Mesenteric fat pad (tissue), 1 donor: Measurements from ENCODE around the gene SYNGR3. TPM values are rescaled to one million over a fixed set of nuclear protein-coding genes. Genes with fewer than 3 reads are reported as not detected.
"Not testable (repeated sequence)": the region's sequence is repeated elsewhere in the genome, so short reads cannot be mapped to it uniquely, and the experiment has no call there.

Experiments used
- DNase-seq: peaks from one replicate; pipeline ENCODE4 v3.0.0-alpha.2; 2020; ENCODE audit warnings: low spot score
- total RNA-seq: library from RNA; stranded (reverse); fragmentation: NEBNext Ultra II Directional; extraction: Animal tissue kit (Norgen Biotek cat#: 25700); gene quantifications from one replicate; pipeline ENCODE4 v1.2.1, GENCODE V29; 2021
- donor health status: DM: yes; HTN: yes; CAD: no.

SYNGR3 gene
- total RNA-seq, 1 donor from 2014 or later = not detected

DNA sequence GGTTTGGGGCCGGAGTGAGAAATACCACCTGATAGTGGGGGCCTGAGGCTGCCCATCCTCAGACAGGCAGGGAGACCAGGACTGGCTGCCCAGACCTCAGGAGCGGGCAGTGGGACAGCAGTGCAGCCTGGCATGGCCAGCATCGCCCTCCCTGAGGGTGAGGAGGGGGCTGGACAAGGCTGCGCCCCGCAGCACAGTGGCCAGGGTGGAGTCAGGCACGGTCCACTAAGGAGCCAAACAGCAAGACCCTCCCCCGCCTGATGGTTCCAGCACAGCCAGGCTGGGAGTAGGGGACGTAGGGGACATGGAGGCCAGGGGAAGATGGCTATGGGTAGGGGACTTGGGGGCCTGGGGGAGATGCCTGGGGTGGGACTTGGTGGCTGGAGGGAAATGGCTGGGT, 16.5 kb downstream of the SYNGR3 start:
- no peak for DNase-seq

DNA sequence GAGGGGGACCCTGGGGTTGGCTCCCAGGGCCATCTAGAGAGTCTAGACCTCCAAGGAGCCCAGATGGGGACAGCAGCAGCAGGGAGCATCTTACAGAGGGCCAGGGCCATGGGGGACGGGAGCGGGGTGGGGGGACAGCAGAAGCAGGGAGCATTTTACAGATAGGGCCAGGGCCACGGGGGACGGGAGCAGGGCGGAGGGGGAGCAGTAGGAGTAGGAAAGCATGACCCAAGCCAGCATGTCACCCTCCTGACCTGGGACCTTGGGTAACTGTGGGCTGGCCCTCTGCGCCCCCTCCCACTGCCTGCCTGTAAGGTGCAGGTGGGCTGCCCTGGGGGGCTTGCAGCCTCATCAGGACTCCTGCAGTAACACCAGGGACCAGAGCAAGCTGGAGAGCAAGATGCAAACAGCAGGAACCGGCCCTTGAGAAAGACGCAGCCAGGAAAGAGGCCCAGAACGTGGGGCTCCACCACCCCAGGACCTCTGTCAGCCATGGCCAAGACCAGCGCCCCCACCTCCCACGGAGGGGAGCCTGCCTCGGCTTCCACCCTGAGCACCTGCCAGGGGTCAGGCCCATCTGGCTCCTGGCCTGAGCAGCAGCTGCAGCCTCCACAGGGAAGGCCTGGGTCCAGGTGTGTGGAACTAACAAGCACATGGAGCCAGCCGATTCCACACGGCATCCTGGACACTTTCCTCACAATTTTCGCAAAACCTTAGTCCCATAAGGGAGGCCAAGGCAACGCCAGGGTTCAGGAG, 17.5 kb downstream of the SYNGR3 start:
- no peak for DNase-seq

DNA sequence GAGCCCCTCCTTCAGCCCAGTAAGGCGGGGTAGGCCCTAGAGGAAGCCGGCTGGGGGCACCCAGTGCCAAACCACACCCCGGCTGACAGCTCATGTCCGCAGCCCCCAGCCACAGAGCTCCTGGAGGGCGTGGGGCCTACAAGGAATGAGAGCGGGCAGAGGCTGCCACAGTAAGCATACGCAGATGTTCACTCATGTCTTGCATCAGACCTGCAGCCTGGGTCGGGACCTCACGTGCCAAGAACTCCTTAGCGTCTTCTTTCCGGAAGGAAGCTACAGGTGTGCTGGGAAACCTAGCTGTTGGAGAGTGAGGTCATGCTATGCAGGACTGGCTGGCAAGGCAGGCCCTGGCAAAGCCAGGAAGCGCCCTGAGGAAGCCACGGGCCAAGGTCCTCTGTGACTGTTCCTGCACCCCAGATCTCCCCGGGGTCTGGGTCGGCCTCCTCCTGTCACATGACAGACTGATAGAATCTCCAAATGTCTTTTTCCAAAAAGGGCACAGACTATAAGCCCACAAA, 18.3 kb downstream of the SYNGR3 start:
- no peak for DNase-seq

DNA sequence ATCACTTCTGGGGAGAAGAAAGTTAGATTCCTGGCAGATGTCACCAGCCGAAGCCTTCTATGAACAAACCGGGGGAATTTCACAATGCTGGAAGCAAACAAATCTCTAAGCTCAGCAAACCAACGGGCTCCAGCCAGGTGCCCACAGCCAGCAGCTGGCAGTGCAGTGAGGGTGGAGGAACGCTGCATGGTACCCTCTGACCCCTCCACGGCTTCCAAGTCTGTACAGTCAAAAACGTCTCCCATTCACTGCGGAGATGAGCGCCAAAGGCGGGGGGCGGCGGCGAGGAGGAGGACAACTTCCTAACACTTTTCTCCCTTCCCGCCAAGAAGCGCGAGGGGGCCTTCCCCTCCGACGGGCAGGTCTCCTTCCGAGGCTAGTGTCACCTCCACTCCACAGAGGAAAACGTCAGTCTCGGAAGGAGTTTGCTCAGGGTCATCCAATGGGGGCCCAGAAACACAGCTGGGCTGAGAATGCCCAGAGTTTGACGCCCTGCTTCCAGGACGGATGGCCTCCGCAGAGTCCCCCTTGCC, 18.9 kb downstream of the SYNGR3 start:
- no peak for DNase-seq

DNA sequence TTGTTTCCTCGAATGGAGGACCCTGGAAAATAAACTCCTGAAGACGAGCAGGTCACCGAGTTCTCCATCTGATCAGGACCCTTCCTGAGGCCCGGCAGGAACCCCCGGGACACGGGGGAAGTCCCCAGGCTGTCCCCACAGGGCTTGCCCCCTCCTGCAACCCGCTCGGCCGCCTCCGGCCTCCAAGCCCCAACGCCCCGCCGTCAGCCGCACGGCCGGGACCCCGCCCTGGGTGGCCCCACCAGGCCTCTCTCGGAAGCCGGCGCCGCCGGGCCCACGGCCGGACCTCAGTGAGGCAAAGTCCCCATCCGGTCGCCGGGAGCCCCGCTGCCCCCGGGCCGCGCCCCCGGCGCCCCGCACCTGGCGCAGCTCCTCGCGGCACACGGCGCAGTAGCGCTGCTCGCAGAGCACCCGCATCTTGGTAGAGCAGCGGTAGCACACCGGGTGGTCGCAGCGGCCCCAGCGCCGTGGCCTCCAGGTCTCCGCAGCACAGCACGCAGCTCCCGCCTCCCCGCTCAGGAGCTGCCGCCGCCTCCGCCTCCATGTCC, 19.5 kb downstream of the SYNGR3 start:
- no peak for DNase-seq

DNA sequence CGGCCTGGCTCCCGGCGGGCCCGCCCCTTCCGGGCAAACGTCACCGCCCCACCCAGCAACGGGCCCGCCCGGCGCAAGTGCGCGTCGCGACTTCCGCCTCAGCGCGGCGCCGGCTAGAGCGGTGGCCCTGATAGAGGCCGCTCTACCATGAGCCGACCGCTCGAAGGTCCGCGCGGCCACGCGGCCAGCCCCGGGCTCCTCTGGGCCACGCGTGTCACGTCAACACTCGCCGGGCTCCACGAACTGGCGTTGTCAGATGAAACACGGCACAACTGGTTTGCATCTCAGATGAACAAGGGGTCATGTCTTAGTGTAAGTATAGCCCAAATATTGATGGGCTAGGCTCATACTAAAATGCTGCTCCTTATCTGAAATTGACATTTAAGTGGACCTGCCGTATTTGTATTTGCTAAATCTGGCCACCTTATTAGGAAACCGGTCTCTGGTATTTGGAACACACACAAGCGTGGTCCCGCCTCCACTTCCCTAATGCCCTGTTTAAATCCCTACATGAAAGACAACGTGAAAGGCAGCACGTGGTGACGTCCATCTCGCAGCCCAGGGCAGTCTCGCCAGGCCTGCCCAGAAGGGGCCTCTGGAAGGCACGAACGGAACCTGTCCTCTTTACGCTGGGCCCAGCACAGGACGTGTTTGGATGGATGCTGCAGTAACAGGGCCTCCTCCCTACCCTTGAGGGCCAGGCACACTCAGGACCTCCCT, 20.2 kb downstream of the SYNGR3 start, which contains the start of gene ZNF598:
Gene ZNF598, minus strand, starts transcription at position 31 of the 720 bp plus-strand sequence.
- peak; percentile 92 for DNase-seq

DNA sequence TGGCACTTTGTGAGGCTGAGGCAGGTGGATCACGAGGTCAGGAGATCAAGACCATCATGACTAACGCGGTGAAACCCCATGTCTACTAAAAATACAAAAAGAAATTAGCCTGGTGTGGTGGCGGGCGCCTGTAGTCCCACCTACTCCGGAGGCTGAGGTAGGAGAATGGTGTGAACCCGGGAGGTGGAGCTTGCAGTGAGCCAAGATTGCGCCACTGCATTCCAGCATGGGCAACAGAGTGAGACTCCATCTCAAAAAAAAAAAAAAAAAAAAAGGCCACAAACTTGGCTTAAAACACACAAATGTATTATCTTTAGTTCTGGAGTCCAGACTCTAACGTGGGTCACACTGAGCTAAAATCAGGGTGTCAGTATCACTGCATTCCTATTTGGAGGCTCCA, 22.0 kb downstream of the SYNGR3 start:
- DNase-seq = not testable (repeated sequence)

DNA sequence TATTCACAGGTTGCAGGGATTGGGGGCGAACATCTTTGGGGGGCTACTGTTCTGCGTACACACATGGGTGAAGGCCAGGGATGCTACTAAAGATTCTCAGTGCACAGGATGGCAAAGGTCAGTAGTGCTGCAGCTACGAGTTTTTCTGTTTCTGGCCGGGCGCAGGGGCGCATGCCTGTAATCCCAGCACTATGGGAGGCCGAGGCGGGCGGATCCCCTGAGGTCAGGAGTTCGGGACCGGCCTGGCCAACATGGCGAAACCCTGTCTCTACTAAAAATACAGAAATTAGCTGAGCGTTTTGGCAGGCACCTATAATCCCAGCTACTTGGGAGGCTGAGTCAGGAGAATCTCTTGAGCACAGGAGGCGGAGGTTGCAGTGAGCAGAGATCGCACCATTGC, 23.8 kb downstream of the SYNGR3 start:
- DNase-seq = no peak

DNA sequence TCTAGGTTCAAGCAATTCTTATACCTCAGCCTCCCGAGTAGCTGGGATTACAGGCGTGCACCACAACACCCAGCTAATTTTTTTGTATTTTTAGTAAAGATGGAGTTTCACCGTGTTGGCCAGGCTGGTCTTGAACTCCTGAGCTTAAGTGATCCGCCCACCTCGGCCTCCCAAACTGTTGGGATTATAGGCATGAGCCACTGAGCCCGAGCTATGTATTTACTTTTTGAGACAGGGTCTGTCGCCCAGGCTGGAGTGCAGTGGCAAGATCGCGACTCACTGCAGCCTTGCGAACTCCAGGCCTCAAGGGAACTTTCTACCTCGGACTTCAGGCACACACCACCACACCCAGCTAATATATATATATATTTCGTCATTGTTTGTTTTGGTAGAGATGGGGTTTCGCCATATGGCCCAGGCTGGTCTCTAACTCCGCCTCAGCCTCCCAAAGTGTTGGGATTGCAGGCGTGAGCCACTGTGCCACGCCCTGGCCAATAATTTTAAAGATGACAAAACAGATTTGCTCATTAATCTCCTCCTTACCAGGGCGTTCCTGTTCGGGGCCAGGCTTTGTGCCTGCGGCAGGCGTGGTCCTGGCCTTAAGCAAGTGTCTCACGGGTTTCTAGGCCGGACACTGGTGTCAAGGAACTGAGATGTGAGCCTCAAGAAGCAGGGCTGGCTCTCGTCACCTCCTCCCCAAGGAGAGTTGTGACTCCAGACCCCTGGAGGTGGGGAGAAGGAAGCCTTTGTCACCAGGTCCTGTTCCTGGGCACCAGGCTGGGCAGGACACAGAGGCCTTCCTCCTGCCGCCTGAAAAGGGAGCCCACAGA, 25.6 kb downstream of the SYNGR3 start:
- no peak for DNase-seq

DNA sequence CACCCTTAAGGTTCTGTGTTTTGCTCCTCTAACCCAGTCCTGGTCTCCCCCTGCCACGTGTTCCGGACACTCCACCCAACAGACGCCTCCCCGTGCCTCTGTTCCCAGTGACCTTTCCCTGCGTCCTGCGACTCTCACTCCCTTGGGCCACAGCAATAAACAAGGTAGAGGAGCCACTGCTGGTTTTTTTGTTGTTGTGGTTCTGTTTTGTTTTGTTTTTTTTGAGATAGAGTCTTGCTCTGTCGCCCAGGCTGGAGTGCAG, 26.1 kb downstream of the SYNGR3 start:
- no peak for DNase-seq

DNA sequence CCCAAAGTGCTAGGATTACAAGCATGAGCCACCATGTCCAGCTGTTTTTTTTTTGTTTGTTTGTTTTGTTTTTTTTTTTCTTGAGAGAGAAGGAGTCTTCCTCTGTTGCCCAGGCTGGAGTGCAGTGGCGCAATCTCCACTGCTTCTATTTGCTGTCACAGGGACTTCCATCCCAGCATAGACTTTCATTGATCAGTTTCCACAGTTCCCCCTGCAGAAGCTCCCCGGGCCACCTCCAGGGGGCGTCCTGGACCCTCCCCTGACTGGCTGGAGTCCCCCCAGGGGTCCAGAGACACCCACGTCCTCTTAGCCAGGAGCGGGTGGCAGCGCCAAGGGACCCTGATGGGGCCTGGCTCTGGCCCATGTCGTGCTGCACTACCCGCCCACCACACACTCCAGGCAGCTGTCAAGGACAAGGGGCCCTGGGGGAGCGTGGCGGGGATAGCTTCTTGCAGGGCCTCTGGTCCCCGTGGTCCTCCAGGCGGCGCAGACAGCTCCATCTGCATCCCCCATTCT, 26.7 kb downstream of the SYNGR3 start:
- no peak for DNase-seq

DNA sequence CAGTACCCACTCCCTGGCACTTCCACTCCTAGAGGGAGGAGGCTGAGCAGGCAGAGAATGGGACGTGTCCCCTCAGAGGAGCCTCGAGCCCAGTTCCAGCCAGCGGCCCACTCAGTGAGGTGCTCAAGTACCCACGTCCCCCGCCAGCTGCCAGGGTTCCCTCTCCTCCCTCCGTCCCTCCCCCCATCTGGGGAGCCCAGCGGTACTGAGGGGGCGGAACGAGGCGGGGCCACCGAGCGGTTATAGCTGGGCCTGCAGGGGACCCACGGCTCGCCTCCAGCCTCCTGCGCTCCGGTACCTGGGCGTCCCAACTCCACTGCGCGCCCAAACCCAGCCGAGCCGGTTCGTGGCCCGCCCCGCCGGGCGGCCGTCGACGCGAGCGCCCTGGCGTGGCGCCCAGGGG, 29.7 kb downstream of the SYNGR3 start, which contains the start of gene NPW:
Gene NPW, plus strand, starts transcription at position 268 of the 403 bp plus-strand sequence.
- no peak for DNase-seq

DNA sequence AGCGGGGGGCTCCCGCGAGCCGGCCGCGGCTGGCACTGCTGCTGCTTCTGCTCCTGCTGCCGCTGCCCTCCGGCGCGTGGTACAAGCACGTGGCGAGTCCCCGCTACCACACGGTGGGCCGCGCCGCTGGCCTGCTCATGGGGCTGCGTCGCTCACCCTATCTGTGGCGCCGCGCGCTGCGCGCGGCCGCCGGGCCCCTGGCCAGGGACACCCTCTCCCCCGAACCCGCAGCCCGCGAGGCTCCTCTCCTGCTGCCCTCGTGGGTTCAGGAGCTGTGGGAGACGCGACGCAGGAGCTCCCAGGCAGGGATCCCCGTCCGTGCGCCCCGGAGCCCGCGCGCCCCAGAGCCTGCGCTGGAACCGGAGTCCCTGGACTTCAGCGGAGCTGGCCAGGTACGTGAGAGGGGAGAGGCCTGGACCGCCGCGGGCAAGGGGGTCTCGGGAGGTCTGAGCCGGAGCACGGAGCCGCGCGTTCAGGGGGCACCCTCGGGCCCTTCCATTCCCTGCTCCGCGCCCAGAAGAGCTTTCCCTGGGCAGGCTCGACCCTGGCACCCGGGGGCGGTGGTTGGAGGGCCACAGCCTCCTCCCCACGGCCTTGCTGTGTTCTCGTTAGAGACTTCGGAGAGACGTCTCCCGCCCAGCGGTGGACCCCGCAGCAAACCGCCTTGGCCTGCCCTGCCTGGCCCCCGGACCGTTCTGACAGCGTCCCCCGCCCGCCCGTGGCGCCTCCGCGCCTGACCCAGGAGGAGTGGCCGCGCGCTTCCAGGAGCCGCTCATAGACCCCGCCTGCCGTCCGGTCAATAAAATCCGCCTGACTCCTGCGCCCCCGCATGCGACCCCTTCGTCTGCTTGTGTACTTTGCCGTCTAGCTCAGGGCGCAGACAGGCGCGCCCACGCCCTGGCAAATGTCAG, 30.4 kb downstream of the SYNGR3 start:
- no peak for DNase-seq

DNA sequence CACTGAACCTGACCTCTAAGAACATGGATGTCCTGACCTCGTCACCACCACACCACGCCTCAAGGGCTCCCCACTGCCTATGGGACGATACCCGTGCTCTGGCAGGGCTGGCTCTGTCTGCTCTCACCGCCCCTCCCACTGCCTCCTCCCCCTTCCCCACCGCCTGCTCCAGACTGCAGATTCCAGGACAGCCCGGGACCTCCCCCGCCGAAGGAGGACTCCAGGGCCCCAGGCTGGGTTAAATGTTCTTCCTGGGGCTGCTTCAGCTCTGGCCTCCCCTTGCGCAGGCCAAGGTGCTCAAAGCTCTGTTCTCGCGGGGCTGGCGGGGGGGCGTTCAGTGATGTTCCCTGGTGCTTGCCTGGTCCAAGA, 32.9 kb downstream of the SYNGR3 start:
- no peak for DNase-seq

DNA sequence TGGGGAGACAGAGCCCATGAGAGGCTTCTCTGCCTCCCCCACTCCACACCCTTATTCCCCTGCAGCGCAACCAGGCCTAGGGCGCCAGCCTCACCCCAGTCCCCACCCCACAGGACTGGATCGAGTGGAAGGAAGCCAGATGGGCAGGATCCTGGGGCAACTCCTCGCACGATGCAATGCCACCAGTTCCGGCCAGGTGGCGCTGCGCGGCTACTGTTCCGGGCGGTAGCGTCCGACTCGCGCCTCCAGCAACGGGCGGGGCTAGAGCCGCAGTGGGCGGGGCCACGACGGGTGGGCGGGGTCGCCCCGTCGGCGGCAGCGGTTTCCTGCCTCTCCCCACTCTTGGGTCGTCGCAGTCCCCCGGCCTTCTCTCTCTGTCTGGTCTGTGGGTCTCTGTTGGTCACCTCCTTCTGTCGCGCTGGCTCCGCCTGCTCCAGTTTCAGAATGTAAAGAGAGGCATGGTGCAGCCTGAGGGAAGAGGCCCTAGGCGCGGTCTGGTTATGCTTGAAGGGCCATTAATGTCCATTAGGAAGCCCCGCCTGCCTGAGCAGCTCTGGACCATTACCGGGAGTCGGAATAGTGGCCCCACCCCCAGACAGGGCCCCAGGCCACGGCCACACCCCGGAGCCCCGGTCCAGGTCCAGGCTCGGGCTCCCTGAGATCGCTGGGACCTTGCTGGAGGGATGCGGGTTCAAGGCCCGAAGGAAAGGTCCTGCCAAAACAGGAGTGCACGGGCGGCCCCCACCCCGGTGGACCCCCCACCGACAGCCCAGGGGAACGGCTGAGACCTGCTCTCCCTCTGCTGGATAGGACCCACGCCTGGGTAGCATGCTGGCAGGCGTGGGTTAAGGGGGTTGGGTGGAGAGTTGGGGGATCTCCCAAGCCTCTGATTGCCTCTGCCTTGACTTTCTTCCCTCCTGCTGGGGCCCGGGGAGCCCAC, 33.6 kb downstream of the SYNGR3 start:
- DNase-seq = peak; percentile 98

DNA sequence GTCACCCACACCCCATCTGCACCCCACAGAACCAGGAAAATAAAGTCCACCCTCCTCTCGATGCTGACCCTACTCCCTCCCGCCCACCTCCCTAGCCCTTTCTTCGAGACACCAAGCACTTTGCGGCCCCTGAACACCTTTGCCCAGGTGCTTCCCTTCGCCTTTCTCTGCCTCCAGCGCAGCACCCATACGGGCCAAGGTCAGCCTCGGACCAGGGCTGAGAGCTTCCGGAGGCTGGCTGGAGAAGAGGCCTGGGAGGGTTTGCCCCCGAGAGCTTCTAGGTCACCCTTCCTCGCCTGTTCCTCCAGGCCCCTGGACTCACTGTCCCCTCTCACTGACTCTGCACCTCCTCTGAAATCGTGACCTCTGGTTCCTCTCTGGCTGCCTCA, 34.3 kb downstream of the SYNGR3 start:
- no peak for DNase-seq

DNA sequence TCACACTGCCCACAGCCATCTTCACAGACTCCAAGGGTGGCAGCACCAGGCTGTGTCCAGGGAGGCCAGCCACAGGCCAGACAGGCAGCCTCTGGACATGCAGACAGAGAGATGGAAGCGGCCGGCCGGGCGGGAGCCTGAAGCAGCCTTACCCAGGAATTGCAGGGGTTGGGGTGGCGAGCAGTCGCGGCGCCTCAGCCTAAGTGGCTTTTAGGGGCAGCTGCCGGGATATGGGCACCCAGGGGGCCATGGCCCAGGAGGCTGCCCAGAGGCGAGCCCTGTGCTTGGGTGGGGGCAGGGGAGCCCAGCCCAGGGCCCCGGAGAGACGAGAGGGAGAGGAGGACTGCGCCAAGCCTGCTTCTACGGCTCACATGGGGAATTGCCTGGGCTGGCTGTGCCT, 35.5 kb downstream of the SYNGR3 start:
- DNase-seq = no peak

DNA sequence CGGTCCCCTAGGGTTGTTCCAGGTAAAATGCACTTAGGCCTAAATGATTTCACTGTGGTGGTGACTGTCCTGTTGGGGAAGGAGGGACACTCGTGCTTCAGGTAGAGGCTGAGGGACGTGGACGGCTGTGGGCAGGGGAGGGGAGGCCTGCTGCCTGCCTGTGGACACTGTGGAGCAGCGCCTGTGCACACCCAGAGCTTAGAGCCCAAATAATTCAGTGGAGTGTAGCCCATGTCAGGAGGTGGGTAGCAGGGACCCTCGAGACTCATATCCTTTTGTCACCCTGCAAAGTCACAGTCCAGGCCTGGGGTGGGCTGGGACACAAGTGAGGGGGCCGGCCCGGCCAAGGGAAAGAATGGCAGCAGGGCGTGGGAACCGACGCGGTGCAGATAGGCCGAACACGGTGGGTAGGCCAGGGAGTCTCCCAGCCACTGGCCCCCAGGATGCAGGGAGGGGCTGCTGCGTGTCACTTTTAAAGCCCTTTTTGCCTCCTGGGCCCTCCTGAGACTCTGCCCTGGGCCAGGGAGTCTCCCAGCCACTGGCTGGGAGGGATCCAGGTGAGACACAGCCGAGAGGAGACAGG, 36.2 kb downstream of the SYNGR3 start:
- DNase-seq = no peak
